RWPE2 (cell line): ENCODE measurements around the gene CDC42BPG.

Experiments
- ATAC-seq: fragments of 200-7000 bp; cut with Tn5 transposase; 3 replicates; pipeline ENCODE4 v1.9.1; 2021; ENCODE audit warnings: low read depth
- DNase-seq: peaks from one replicate; pipeline ENCODE4 v3.0.0-alpha.2; 2020; ENCODE audit warnings: low spot score
- H3K27ac ChIP-seq: fragments of 450-650 bp; 2 replicates; pipeline ENCODE4 v1.5.1; 2017; ENCODE audit warnings: mild to moderate bottlenecking; ENCODE audit not compliant: poor library complexity, severe bottlenecking
- H3K27me3 ChIP-seq: fragments of 250-450 bp; sonication (Bioruptor Pico); 2 replicates; pipeline ENCODE4 v1.5.1; 2021; ENCODE audit warnings: mild to moderate bottlenecking, moderate library complexity; ENCODE audit not compliant: insufficient read depth, poor library complexity, severe bottlenecking
- H3K36me3 ChIP-seq: fragments of 250-450 bp; sonication (Bioruptor Pico); 2 replicates; pipeline ENCODE4 v1.5.1; 2020; ENCODE audit warnings: low read depth, mild to moderate bottlenecking, moderate library complexity
- H3K4me1 ChIP-seq: fragments of 250-450 bp; sonication (Bioruptor Pico); 2 replicates; pipeline ENCODE4 v1.5.1; 2021; ENCODE audit warnings: mild to moderate bottlenecking, moderate library complexity; ENCODE audit not compliant: insufficient read depth, poor library complexity, severe bottlenecking
- H3K4me3 ChIP-seq: fragments of 250-450 bp; sonication (Bioruptor Pico); 2 replicates; pipeline ENCODE4 v1.5.1; 2021; ENCODE audit warnings: mild to moderate bottlenecking, moderate library complexity; ENCODE audit not compliant: severe bottlenecking
- H3K9me3 ChIP-seq: fragments of 250-450 bp; sonication (Bioruptor Pico); 2 replicates; pipeline ENCODE4 v1.5.1; 2021; ENCODE audit warnings: mild to moderate bottlenecking, moderate library complexity; ENCODE audit not compliant: severe bottlenecking
- TF ChIP-seq, protein P1 (sequence below): fragments of 450-650 bp; IDR thresholded peaks from one replicate; pipeline ENCODE4 v1.5.1; 2017; ENCODE audit warnings: mild to moderate bottlenecking, moderate library complexity; ENCODE audit not compliant: poor library complexity, severe bottlenecking

Gene CDC42BPG

DNA sequence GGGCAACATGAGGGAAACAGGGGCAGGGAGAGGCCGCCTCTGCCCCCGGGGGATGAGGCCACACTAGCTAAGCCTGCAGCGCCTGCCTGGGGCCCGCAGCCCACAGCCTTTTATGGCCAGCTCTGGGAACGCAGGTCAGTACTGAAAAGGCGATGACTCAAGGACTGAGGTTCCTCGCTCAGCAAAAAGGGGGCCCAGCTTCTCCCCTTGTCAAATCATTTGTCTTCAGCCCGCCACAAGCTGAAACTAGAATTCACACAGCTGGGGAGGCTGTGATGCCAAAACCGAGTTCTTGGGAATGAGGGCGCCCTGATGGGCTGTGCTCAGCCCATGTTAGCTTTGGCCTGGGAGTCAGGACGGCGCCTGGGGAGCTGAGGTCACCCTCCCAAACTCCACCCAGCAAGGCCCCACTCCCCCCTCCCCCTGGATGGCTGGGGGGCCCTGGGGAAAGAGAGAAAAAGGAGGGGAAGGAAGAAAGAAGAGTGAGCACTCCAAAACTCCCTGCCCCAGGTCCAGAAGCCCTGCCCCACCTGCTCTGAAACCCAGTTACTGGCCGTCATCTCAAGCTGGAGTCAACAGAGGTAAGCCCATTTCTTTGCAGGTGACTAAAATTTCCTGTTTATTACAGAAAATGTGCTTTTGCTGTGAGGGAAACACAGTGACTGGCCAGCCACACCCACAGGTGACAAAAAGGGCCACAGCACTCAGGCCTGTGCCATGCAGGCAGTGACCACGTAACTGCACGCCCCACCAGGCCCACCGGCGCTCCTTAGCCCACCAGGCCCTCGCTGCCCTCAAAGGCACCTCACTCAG, 20.2 kb upstream of the CDC42BPG start:
- Histone ChIP-seq H3K9me3 (no peaks in the 10 kb centered on the region), H3K4me3 (no peak overlapping the region), H3K4me1 (peaks cover 54% of the 10 kb centered on the region), H3K27ac (peak overlapping the region; percentile 99), H3K27me3 (no peaks in the 10 kb centered on the region), H3K36me3 (peaks cover 29% of the 10 kb centered on the region)
- TF ChIP-seq, protein P1, sequence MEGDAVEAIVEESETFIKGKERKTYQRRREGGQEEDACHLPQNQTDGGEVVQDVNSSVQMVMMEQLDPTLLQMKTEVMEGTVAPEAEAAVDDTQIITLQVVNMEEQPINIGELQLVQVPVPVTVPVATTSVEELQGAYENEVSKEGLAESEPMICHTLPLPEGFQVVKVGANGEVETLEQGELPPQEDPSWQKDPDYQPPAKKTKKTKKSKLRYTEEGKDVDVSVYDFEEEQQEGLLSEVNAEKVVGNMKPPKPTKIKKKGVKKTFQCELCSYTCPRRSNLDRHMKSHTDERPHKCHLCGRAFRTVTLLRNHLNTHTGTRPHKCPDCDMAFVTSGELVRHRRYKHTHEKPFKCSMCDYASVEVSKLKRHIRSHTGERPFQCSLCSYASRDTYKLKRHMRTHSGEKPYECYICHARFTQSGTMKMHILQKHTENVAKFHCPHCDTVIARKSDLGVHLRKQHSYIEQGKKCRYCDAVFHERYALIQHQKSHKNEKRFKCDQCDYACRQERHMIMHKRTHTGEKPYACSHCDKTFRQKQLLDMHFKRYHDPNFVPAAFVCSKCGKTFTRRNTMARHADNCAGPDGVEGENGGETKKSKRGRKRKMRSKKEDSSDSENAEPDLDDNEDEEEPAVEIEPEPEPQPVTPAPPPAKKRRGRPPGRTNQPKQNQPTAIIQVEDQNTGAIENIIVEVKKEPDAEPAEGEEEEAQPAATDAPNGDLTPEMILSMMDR: no peak
- peak; percentile 70 for DNase-seq
- peak; percentile 54 for ATAC-seq

DNA sequence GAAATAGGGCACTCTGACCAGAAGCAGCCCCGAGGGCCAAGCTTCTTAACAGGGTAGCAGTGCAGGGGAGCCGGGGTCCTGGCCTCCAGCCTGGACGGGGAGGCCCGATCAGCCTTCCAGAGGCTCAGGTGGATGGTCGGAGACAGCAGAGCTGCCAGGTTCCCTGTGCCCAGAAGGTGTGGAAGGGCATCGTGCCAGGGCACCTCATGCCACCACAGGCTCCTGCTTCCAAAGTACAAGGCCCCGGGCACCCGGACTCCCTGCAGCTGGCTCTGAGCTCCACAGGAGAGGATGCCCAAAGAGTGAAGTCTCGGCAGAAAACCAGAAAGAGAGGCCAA, 19.7 kb upstream of the CDC42BPG start:
- Histone ChIP-seq H3K4me1 (peaks cover 48% of the 10 kb centered on the region), H3K27me3 (no peaks in the 10 kb centered on the region), H3K36me3 (peaks cover 32% of the 10 kb centered on the region), H3K4me3 (no peak overlapping the region), H3K27ac (peak overlapping the region; percentile 99), H3K9me3 (no peaks in the 10 kb centered on the region)
- DNase-seq (no peak), ATAC-seq (peak; percentile 3; the same call in 2 of the 3 replicates)
- TF ChIP-seq, protein P1: no peak

DNA sequence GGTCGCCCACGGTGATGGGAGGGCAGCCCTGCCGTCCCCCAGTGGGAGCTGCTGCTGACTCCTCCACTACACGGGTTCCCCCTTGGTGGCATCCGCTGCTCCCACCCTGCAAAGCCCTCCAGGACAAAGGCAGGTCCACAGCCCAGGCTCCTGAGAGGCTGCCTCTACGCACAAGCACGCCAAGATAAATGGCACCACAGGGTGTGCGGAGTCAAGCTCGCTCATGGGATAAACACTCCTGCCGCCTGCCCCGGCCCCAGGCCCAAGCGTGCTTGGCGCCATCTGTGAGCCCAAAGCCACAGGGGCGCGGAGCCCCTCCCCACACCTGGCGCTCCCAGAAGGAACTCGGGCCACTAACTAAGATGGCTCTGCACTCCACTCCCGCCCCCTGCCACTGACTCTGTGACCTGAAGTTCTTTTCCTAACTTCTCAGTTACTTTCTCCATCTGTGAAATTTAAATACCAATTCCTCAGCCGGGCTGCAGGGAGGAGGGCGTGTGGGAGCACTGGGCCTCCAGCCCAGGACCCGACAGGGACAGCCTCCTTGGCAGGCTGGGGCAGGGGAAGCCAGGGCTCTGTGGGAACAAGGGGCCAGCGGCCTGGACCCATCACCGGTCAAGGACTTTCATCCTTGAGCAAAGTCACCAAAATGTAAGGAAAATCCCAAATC, 19.1 kb upstream of the CDC42BPG start:
- H3K27ac ChIP-seq: peak overlapping the region; percentile 99
- no peak overlapping the region for H3K4me3 ChIP-seq
- no peaks in the 10 kb centered on the region for H3K9me3 ChIP-seq
- peaks cover 43% of the 10 kb centered on the region for H3K4me1 ChIP-seq
- no peaks in the 10 kb centered on the region for H3K27me3 ChIP-seq
- TF ChIP-seq, protein P1: no peak
- DNase-seq (no peak), ATAC-seq (no peak)
- H3K36me3 ChIP-seq: peaks cover 37% of the 10 kb centered on the region

- Histone ChIP-seq H3K27me3 (no peaks in the 10 kb centered on the region), H3K4me3 (no peak overlapping the region), H3K4me1 (peaks cover 37% of the 10 kb centered on the region), H3K36me3 (peaks cover 42% of the 10 kb centered on the region), H3K9me3 (no peaks in the 10 kb centered on the region), H3K27ac (peak overlapping the region; percentile 99)
- TF ChIP-seq, protein P1: no peak
- DNase-seq: no peak
- no peak for ATAC-seq
These were observed 18.5 kb upstream of the CDC42BPG start for GRCh38 chr11:64862987-64863390.
